PC-3 (cell line): Measurements from ENCODE around the gene ZNF516. TPM values are rescaled to one million over a fixed set of nuclear protein-coding genes. Genes with fewer than 3 reads are reported as not detected.
A peak's percentile ranks its signal among the peaks of the same experiment; 100 is the strongest.

ENCODE experiments used
- ATAC-seq: fragments of 200-7000 bp; cut with Tn5 transposase; 2 replicates; pipeline ENCODE4 v1.9.1; 2020; ENCODE audit warnings: mild to moderate bottlenecking, moderate library complexity
- BruUV-seq: library from RNA; stranded (reverse); fragments of 400-500 nt; replicated peaks from 2 replicates; lab custom pipeline; 2021; lab: Mats Ljungman, UMichigan
- CTCF ChIA-PET: fragments of 300-600 bp; sonication (Branson Sonifier 250); formaldehyde crosslinking; loops from one replicate; lab custom pipeline; 2022; ENCODE audit warnings: antibody characterized with exemption; lab: Charles Lee
- POLR2A ChIA-PET: fragments of 300-600 bp; sonication (Branson Sonifier 250); formaldehyde crosslinking; loops from one replicate; lab custom pipeline; 2022; ENCODE audit warnings: antibody characterized with exemption; ENCODE audit not compliant: unreplicated experiment; lab: Charles Lee
- DNase-seq: peaks from one replicate; pipeline ENCODE4 v3.0.0-alpha.2; 2015
- H2AFZ ChIP-seq: fragments of 300-600 bp; sonication (generic); 2 replicates; pipeline ENCODE4 v1.6.0; 2016; ENCODE audit warnings: antibody characterized with exemption, low read length
- H3F3A ChIP-seq: fragments of 300-600 bp; sonication (generic); one replicate; pipeline ENCODE4 v1.6.0; 2017; ENCODE audit warnings: antibody characterized with exemption, low read length, control low read depth, mild to moderate bottlenecking; ENCODE audit not compliant: unreplicated experiment
- H3K27ac ChIP-seq: fragments of 300-600 bp; sonication (generic); 2 replicates; pipeline ENCODE4 v1.5.1; 2016; ENCODE audit warnings: mild to moderate bottlenecking, low read length
- H3K27me3 ChIP-seq: fragments of 300-600 bp; sonication (generic); 2 replicates; pipeline ENCODE4 v1.6.1; 2016; ENCODE audit warnings: low read length, mixed read lengths
- H3K36me3 ChIP-seq: fragments of 300-600 bp; sonication (generic); 2 replicates; pipeline ENCODE4 v1.6.1; 2016; ENCODE audit warnings: low read depth, mixed run types, low read length, mixed read lengths
- H3K4me1 ChIP-seq: fragments of 300-600 bp; sonication (generic); 2 replicates; pipeline ENCODE4 v1.5.1; 2016; ENCODE audit warnings: low read length; ENCODE audit not compliant: insufficient read depth
- H3K4me2 ChIP-seq: fragments of 300-600 bp; sonication (generic); 2 replicates; pipeline ENCODE4 v1.6.0; 2016; ENCODE audit warnings: low read length
- H3K4me3 ChIP-seq: fragments of 300-600 bp; sonication (generic); 2 replicates; pipeline ENCODE4 v1.5.1; 2016; ENCODE audit warnings: mild to moderate bottlenecking, low read length, mixed read lengths
- H3K79me2 ChIP-seq: fragments of 300-600 bp; sonication (generic); 2 replicates; pipeline ENCODE4 v1.6.1; 2017; ENCODE audit warnings: low read length, mixed read lengths
- H3K9ac ChIP-seq: fragments of 300-600 bp; sonication (generic); 2 replicates; pipeline ENCODE4 v1.6.0; 2016; ENCODE audit warnings: mild to moderate bottlenecking, low read length
- H3K9me2 ChIP-seq: fragments of 300-600 bp; sonication (generic); replicated peaks from 2 replicates; pipeline ENCODE4 v1.6.1; 2016; ENCODE audit warnings: mixed run types, low read length, mixed read lengths
- H3K9me3 ChIP-seq: fragments of 300-600 bp; sonication (generic); 2 replicates; pipeline ENCODE4 v1.6.1; 2016; ENCODE audit warnings: low read length, mixed read lengths
- H4K20me1 ChIP-seq: fragments of 300-600 bp; sonication (generic); 2 replicates; pipeline ENCODE4 v1.6.1; 2016; ENCODE audit warnings: low read length, mixed read lengths
- CTCF ChIP-seq: fragments of 300-600 bp; sonication (generic); conservative IDR thresholded peaks from 2 replicates; pipeline ENCODE4 v1.5.1; 2017; ENCODE audit warnings: antibody characterized with exemption, low read depth, mild to moderate bottlenecking, low read length
- EZH2 ChIP-seq: fragments of 300-600 bp; sonication (generic); IDR thresholded peaks from one replicate; pipeline ENCODE4 v1.6.1; 2017; ENCODE audit warnings: antibody characterized with exemption, mild to moderate bottlenecking, low read length; ENCODE audit not compliant: unreplicated experiment
- EZH2phosphoT487 ChIP-seq: fragments of 300-600 bp; sonication (generic); IDR thresholded peaks from 2 replicates; pipeline ENCODE4 v1.6.1; 2018; ENCODE audit warnings: mild to moderate bottlenecking, antibody characterized with exemption, low read length, borderline replicate concordance
- intact Hi-C: fragments of 100-400 bp; cut with micrococcal nuclease; formaldehyde crosslinking; loops from 2 replicates; pipeline ENCODE4 v1.9.0; 2023
- total RNA-seq: library from RNA; depleted of rRNA; stranded (reverse); fragments of >200 nt; gene quantifications from 2 replicates; pipeline ENCODE4 v1.2.3, GENCODE V29; 2014

The ZNF516 gene
- total RNA-seq, 1 experiment from 2014 or later, result 4.0 TPM

DNA sequence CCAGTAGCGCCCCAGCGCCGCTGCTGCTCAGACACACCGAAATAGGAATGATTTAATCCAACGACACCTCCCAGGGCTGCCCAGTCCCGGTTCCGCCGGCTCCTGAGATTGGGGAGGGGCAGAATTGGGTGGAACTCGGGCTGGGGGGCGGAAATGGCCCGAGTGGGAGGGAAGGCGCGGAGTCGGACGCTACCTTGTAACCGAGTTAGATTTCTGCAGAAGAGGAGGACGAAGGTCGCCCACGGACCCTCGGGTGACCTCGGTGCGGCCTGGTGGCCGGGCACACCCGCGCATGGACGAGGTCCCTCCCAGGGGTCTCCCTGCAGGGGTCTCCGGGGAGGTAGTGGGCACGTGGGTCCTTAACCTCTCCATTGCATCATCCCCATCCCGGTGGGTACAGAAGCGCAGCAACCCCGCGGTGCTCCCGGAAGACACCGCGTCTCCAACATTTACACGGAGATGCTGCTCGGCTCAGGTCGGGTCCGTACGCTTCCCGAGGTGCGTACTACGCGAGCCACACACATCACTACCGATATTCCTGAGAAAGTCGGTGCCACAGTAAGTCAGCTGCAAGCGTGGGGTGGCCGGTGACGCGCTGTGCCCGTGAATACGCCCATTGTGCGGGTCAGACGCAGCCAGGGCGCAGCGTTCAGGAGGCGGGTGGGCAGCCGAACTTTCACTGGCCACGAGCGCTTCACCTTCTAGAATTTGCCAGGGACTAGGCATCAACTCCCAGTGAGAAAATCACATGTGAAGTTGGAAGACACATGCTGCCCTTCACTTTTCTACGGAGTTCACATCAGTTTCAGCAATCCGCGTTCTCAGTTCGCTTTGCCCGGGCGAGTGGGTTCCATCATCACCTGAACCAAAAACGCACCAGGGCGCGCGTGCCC is 3.0 kb downstream of the ZNF516 start:
- Histone ChIP-seq H3F3A (no peaks in the 10 kb centered on the region), H3K9me2 (no peaks in the 10 kb centered on the region), H3K36me3 (no peaks in the 10 kb centered on the region), H4K20me1 (no peaks in the 10 kb centered on the region), H2AFZ (peak overlapping the region; percentile 80), H3K27me3 (peaks cover 81% of the 10 kb centered on the region), H3K9me3 (no peaks in the 10 kb centered on the region), H3K4me2 (peak overlapping the region; percentile 88), H3K4me1 (no peaks in the 10 kb centered on the region), H3K4me3 (peak overlapping the region; percentile 67), H3K9ac (no peak overlapping the region), H3K27ac (no peak overlapping the region), H3K79me2 (no peaks in the 10 kb centered on the region)
- intact Hi-C loops, result loop anchor here (5.0 kb wide), 1 partner anchor 40 kb away; no protein-coding TSS in a partner anchor
- ChIA-PET POLR2A (no interaction called here), CTCF (interaction anchor here (0.6 kb wide), 1 partner anchor 210 kb away, joined by 4 read pairs; no protein-coding TSS in a partner anchor)
- peak; percentile 6 for DNase-seq
- ATAC-seq, result peak; percentile 35
- TF ChIP-seq CTCF (no peak), EZH2 (peak; percentile 72), EZH2phosphoT487 (no peak)
- BruUV-seq, result no TSS peak

- no peaks in the 10 kb centered on the region for H3K36me3 ChIP-seq
- no peaks in the 10 kb centered on the region for H3K9me2 ChIP-seq
- no peaks in the 10 kb centered on the region for H3K4me1 ChIP-seq
- no peak overlapping the region for H3K9ac ChIP-seq
- no peak overlapping the region for H3K27ac ChIP-seq
- H3K79me2 ChIP-seq, result no peaks in the 10 kb centered on the region
- H3K4me3 ChIP-seq, result peak overlapping the region; percentile 67
- H4K20me1 ChIP-seq, result no peaks in the 10 kb centered on the region
- H3F3A ChIP-seq, result no peaks in the 10 kb centered on the region
- ChIA-PET POLR2A (no interaction called here), CTCF (no interaction called here)
- TF ChIP-seq EZH2 (no peak), EZH2phosphoT487 (no peak), CTCF (no peak)
- no peaks in the 10 kb centered on the region for H3K9me3 ChIP-seq
- DNase-seq, result no peak
- BruUV-seq, result no TSS peak
- peaks cover 81% of the 10 kb centered on the region for H3K27me3 ChIP-seq
- no peak overlapping the region for H2AFZ ChIP-seq
- peak; percentile 3; the same call in 1 of the 2 replicates for ATAC-seq
- intact Hi-C loops, result loop anchor here (5.0 kb wide), 1 partner anchor 39 kb away; no protein-coding TSS in a partner anchor
- peak overlapping the region; percentile 88 for H3K4me2 ChIP-seq
Observed at GRCh38 chr18:76491473-76491775, 3.6 kb downstream of the ZNF516 start.
